HEK293 (cell line): ENCODE results near the gene WDR11.
A peak's percentile ranks its signal among the peaks of the same experiment; 100 is the strongest.

ENCODE experiments used
- CTCF ChIA-PET: fragments of 350-600 bp; formaldehyde crosslinking; extraction: SDS; loops from one replicate; lab custom pipeline; 2021; ENCODE audit warnings: antibody characterized with exemption; lab: Yijun Ruan, JAX
- POLR2A ChIA-PET: fragments of 300-600 bp; formaldehyde crosslinking; extraction: SDS; loops from one replicate; lab custom pipeline; 2020; ENCODE audit warnings: antibody characterized with exemption, inconsistent platforms; lab: Yijun Ruan, JAX
- H3K27ac ChIP-seq: fragments of 200-500 bp; sonication (Bioruptor generic); 2 replicates; pipeline ENCODE4 v1.5.1; 2014; ENCODE audit warnings: low read depth, low read length, control low read depth, inconsistent platforms; ENCODE audit errors: extremely low read depth
- H3K36me3 ChIP-seq, 2 experiments: fragments of 200-500 bp in 1 of 2; sonication (Bioruptor generic) in 1 of 2; 1 replicate in 1 of 2; 2 replicates in 1 of 2; pipeline ENCODE4 v1.5.1; 2014 to 2017; ENCODE audit warnings: inconsistent platforms in 2 of 2, low read length in 2 of 2; ENCODE audit not compliant: control insufficient read depth in 2 of 2, insufficient read depth in 1 of 2
- H3K4me1 ChIP-seq: fragments of 200-500 bp; sonication (Bioruptor generic); 2 replicates; pipeline ENCODE4 v1.5.1; 2014; ENCODE audit warnings: mild to moderate bottlenecking, low read length, inconsistent platforms; ENCODE audit not compliant: control insufficient read depth, insufficient read depth
- H3K4me3 ChIP-seq: 2 replicates; pipeline ENCODE4 v1.5.1; 2011; ENCODE audit warnings: low read depth, mild to moderate bottlenecking, control low read depth, low read length, moderate library complexity
- H3K9me3 ChIP-seq: fragments of 200-500 bp; sonication (Bioruptor generic); 2 replicates; pipeline ENCODE4 v1.5.1; 2014; ENCODE audit warnings: low read depth, low read length, inconsistent platforms; ENCODE audit not compliant: control insufficient read depth, insufficient read depth
- FEZF1 ChIP-seq: fragments of 450-650 bp; formaldehyde crosslinking; IDR thresholded peaks from 2 replicates; pipeline ENCODE4 v1.5.1; 2016; ENCODE audit warnings: missing biosample characterization, missing genetic modification characterization
- KLF7 ChIP-seq: fragments of 450-650 bp; formaldehyde crosslinking; IDR thresholded peaks from 2 replicates; pipeline ENCODE4 v1.5.1; 2016; ENCODE audit warnings: missing biosample characterization, missing genetic modification characterization, borderline replicate concordance
- MYNN ChIP-seq: fragments of 450-650 bp; formaldehyde crosslinking; IDR thresholded peaks from 2 replicates; pipeline ENCODE4 v1.5.1; 2016; ENCODE audit warnings: missing biosample characterization, missing genetic modification characterization, borderline replicate concordance
- PRDM1 ChIP-seq: fragments of 450-650 bp; formaldehyde crosslinking; IDR thresholded peaks from 2 replicates; pipeline ENCODE4; 2016; ENCODE audit warnings: missing biosample characterization, missing genetic modification characterization
- SALL2 ChIP-seq: fragments of 450-650 bp; formaldehyde crosslinking; IDR thresholded peaks from 2 replicates; pipeline ENCODE4 v1.5.0; 2017; ENCODE audit warnings: missing biosample characterization, mild to moderate bottlenecking, missing genetic modification characterization, borderline replicate concordance
- SCRT2 ChIP-seq: fragments of 450-650 bp; formaldehyde crosslinking; IDR thresholded peaks from 2 replicates; pipeline ENCODE4 v1.5.1; 2016; ENCODE audit warnings: missing biosample characterization, missing genetic modification characterization
- SP7 ChIP-seq: fragments of 450-650 bp; formaldehyde crosslinking; IDR thresholded peaks from 2 replicates; pipeline ENCODE4 v1.5.1; 2016; ENCODE audit warnings: missing biosample characterization, missing genetic modification characterization
- YY2 ChIP-seq: fragments of 450-650 bp; formaldehyde crosslinking; IDR thresholded peaks from 2 replicates; pipeline ENCODE4 v1.5.1; 2016; ENCODE audit warnings: missing biosample characterization, missing genetic modification characterization
- ZBTB17 ChIP-seq: fragments of 450-650 bp; formaldehyde crosslinking; IDR thresholded peaks from 2 replicates; pipeline ENCODE4 v1.5.1; 2016; ENCODE audit warnings: missing biosample characterization, missing genetic modification characterization
- ZFP37 ChIP-seq: fragments of 450-650 bp; formaldehyde crosslinking; IDR thresholded peaks from 2 replicates; pipeline ENCODE4 v1.5.1; 2016; ENCODE audit warnings: missing biosample characterization, missing genetic modification characterization
- ZNF169 ChIP-seq: fragments of 450-650 bp; formaldehyde crosslinking; IDR thresholded peaks from 2 replicates; pipeline ENCODE4 v1.5.1; 2016; ENCODE audit warnings: missing biosample characterization, missing genetic modification characterization
- ZNF292 ChIP-seq: fragments of 450-650 bp; formaldehyde crosslinking; IDR thresholded peaks from 2 replicates; pipeline ENCODE4 v1.5.1; 2016; ENCODE audit warnings: low read depth, missing biosample characterization, missing genetic modification characterization, borderline replicate concordance
- ZNF394 ChIP-seq: fragments of 450-650 bp; formaldehyde crosslinking; IDR thresholded peaks from 2 replicates; pipeline ENCODE4 v1.5.1; 2016; ENCODE audit warnings: missing biosample characterization, missing genetic modification characterization, mild to moderate bottlenecking, moderate library complexity, borderline replicate concordance
- ZNF426 ChIP-seq: fragments of 450-650 bp; formaldehyde crosslinking; IDR thresholded peaks from 2 replicates; pipeline ENCODE4 v1.5.1; 2017; ENCODE audit warnings: missing biosample characterization, missing genetic modification characterization, mild to moderate bottlenecking, inconsistent platforms, moderate library complexity
- ZNF501 ChIP-seq: fragments of 450-650 bp; formaldehyde crosslinking; IDR thresholded peaks from 2 replicates; pipeline ENCODE4 v1.5.1; 2016; ENCODE audit warnings: missing biosample characterization, missing genetic modification characterization
- ZNF548 ChIP-seq: fragments of 450-650 bp; formaldehyde crosslinking; IDR thresholded peaks from 2 replicates; pipeline ENCODE4 v1.5.1; 2016; ENCODE audit warnings: missing biosample characterization, missing genetic modification characterization
- ZNF561 ChIP-seq: fragments of 450-650 bp; IDR thresholded peaks from 2 replicates; pipeline ENCODE4 v1.5.1; 2018; ENCODE audit warnings: missing biosample characterization, missing genetic modification characterization, borderline replicate concordance
- ZNF654 ChIP-seq: fragments of 450-650 bp; formaldehyde crosslinking; IDR thresholded peaks from 2 replicates; pipeline ENCODE4 v1.5.1; 2016; ENCODE audit warnings: low read depth, missing biosample characterization, missing genetic modification characterization
- ZNF660 ChIP-seq: fragments of 450-650 bp; IDR thresholded peaks from 2 replicates; pipeline ENCODE4 v1.5.1; 2018; ENCODE audit warnings: missing biosample characterization, mild to moderate bottlenecking, missing genetic modification characterization
- ZNF768 ChIP-seq: fragments of 450-650 bp; formaldehyde crosslinking; IDR thresholded peaks from 2 replicates; pipeline ENCODE4 v1.5.1; 2018; ENCODE audit warnings: missing biosample characterization, mild to moderate bottlenecking, missing genetic modification characterization
- ZSCAN18 ChIP-seq: fragments of 450-650 bp; formaldehyde crosslinking; IDR thresholded peaks from 2 replicates; pipeline ENCODE4 v1.5.1; 2016; ENCODE audit warnings: missing biosample characterization, missing genetic modification characterization
- TF ChIP-seq, protein P1 (sequence below): fragments of 450-650 bp; formaldehyde crosslinking; IDR thresholded peaks from 2 replicates; pipeline ENCODE4 v1.5.1; 2016; ENCODE audit warnings: missing biosample characterization, missing genetic modification characterization

WDR11 gene

DNA sequence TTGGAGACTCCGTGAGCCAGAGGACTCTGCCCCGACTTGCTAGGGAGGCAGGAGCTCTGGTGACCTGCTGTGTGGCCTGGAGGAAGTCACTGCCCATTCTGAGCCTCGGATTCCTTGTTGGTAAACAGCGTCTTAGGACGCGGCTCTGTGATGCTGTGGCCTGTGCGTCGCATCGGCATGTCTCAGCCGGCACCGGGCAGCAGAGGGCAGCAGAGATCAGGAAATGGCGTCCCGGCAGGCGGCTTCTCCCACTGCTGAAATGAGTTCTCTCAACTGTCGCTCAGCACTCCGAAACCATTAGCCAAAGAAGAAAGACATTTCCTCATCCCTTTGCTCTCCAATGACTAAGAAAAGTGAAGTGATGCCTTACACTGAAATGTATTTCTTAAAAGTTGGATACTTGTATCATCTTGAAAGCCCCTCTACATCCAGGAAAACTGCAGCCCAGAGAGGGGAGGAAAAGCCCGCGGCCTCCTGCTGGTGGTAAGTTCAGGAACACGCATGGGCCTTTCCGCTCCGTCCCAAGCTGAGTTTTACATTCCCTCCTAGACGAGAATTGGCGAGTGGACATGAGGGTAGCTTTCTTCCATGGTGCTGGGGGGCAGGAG, 91.7 kb downstream of the WDR11 start:
- TF ChIP-seq ZFP37: no peak
- peak; percentile 44; the same call in 1 of the 2 replicates for TF ChIP-seq ZNF394 (tag by site-specific recombination)
- TF ChIP-seq ZNF548 (tag by site-specific recombination): no peak
- no peak for TF ChIP-seq ZSCAN18 (tag by site-specific recombination)
- TF ChIP-seq SCRT2 (tag by site-specific recombination): peak; percentile 83
- peak; percentile 96 for TF ChIP-seq ZNF654 (tag by site-specific recombination)
- peak; percentile 52 for TF ChIP-seq ZNF768 (tag by site-specific recombination)
- peak; percentile 51 for TF ChIP-seq ZBTB17 (tag by site-specific recombination)
- TF ChIP-seq ZNF501 (tag by site-specific recombination): peak; percentile 38; the same call in 1 of the 2 replicates
- no peak for TF ChIP-seq ZNF292
- peak; percentile 79 for TF ChIP-seq ZNF660 (tag by site-specific recombination)
- peak; percentile 92 for TF ChIP-seq ZNF561 (tag by site-specific recombination)
- TF ChIP-seq FEZF1 (tag by site-specific recombination): no peak
- TF ChIP-seq, protein P1, sequence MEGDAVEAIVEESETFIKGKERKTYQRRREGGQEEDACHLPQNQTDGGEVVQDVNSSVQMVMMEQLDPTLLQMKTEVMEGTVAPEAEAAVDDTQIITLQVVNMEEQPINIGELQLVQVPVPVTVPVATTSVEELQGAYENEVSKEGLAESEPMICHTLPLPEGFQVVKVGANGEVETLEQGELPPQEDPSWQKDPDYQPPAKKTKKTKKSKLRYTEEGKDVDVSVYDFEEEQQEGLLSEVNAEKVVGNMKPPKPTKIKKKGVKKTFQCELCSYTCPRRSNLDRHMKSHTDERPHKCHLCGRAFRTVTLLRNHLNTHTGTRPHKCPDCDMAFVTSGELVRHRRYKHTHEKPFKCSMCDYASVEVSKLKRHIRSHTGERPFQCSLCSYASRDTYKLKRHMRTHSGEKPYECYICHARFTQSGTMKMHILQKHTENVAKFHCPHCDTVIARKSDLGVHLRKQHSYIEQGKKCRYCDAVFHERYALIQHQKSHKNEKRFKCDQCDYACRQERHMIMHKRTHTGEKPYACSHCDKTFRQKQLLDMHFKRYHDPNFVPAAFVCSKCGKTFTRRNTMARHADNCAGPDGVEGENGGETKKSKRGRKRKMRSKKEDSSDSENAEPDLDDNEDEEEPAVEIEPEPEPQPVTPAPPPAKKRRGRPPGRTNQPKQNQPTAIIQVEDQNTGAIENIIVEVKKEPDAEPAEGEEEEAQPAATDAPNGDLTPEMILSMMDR (tag by site-specific recombination): peak; percentile 91
- Histone ChIP-seq H3K9me3 (no peaks in the 10 kb centered on the region), H3K4me1 (no peaks in the 10 kb centered on the region; the same call in 1 of the 2 replicates), H3K36me3 (no peaks in the 10 kb centered on the region), H3K4me3 (no peak overlapping the region), H3K27ac (no peak overlapping the region)
- CTCF ChIA-PET: interaction anchor here (0.5 to 1.8 kb wide), 23 partner anchors 9 to 1109 kb away, joined by 3 to 9 read pairs (median 3); no protein-coding TSS in a partner anchor
- POLR2A ChIA-PET: no interaction called here

- ChIA-PET CTCF (interaction anchor here (0.6 to 1.5 kb wide), 17 partner anchors 10 to 957 kb away, joined by 3 to 9 read pairs (median 3); no protein-coding TSS in a partner anchor), POLR2A (no interaction called here)
- H3K27ac ChIP-seq: no peak overlapping the region
- H3K4me3 ChIP-seq: no peak overlapping the region
- H3K9me3 ChIP-seq: no peaks in the 10 kb centered on the region
- no peaks in the 10 kb centered on the region; the same call in 1 of the 2 replicates for H3K4me1 ChIP-seq
- TF ChIP-seq MYNN (tag by site-specific recombination) (no peak), ZNF654 (tag by site-specific recombination) (no peak), SP7 (tag by site-specific recombination) (no peak), SALL2 (tag by site-specific recombination) (no peak), ZNF169 (no peak), ZSCAN18 (tag by site-specific recombination) (no peak), ZNF426 (tag by site-specific recombination) (no peak), KLF7 (no peak), YY2 (tag by site-specific recombination) (no peak), ZNF394 (tag by site-specific recombination) (no peak), PRDM1 (tag by site-specific recombination) (no peak)
- TF ChIP-seq, all 188 proteins: peak for 0
- no peaks in the 10 kb centered on the region for H3K36me3 ChIP-seq
These were observed 92.4 kb downstream of the WDR11 start for GRCh38 chr10:120943542-120943941.
